ENCODE measurements around the gene PSAP. TPM values are rescaled to one million over a fixed set of nuclear protein-coding genes. Genes with fewer than 3 reads are reported as not detected.

The PSAP gene
- total RNA-seq, 1 donor from 2014 or later: 1,672 TPM

- TF ChIP-seq CTCF (IDR thresholded peaks at IDR 0.05; ENCODE audit: borderline replicate concordance): no peak
- Histone ChIP-seq H3K36me3 (no peaks in the 10 kb centered on the region), H3K27ac (replicated peaks) (no peak overlapping the region), H3K27me3 (ENCODE audit: low read depth) (no peaks in the 10 kb centered on the region), H3K4me1 (no peaks in the 10 kb centered on the region), H3K9me3 (replicated peaks) (no peaks in the 10 kb centered on the region), H3K4me3 (no peak overlapping the region)
- DNase-seq: no peak
- intact Hi-C loops (cut with micrococcal nuclease): no loop called here
Measured at GRCh38 chr10:71799608-71800453, 51.2 kb downstream of the PSAP start.

GRCh38 chr10:71799112-71799511 lies 51.9 kb downstream of the PSAP start:
- Histone ChIP-seq H3K36me3 (no peaks in the 10 kb centered on the region), H3K9me3 (replicated peaks) (no peaks in the 10 kb centered on the region), H3K4me1 (no peaks in the 10 kb centered on the region), H3K27ac (replicated peaks) (no peak overlapping the region), H3K27me3 (ENCODE audit: low read depth) (no peaks in the 10 kb centered on the region), H3K4me3 (no peak overlapping the region)
- no peak for DNase-seq
- intact Hi-C loops (cut with micrococcal nuclease): no loop called here
- no peak for TF ChIP-seq CTCF (IDR thresholded peaks at IDR 0.05; ENCODE audit: borderline replicate concordance)

- no peaks in the 10 kb centered on the region for H3K27me3 ChIP-seq (ENCODE audit: low read depth)
- H3K27ac ChIP-seq (replicated peaks): no peak overlapping the region
- DNase-seq: no peak
- TF ChIP-seq CTCF (IDR thresholded peaks at IDR 0.05; ENCODE audit: borderline replicate concordance): no peak
- no peak overlapping the region for H3K4me3 ChIP-seq
- no peaks in the 10 kb centered on the region for H3K36me3 ChIP-seq
- no peaks in the 10 kb centered on the region for H3K9me3 ChIP-seq (replicated peaks)
- intact Hi-C loops (cut with micrococcal nuclease): no loop called here
- H3K4me1 ChIP-seq: no peaks in the 10 kb centered on the region
Measured at GRCh38 chr10:71798308-71798624, 52.8 kb downstream of the PSAP start.

GRCh38 chr10:71797533-71798307 lies 53.3 kb downstream of the PSAP start:
- no peaks in the 10 kb centered on the region for H3K36me3 ChIP-seq
- DNase-seq: no peak
- no peaks in the 10 kb centered on the region for H3K4me1 ChIP-seq
- intact Hi-C loops (cut with micrococcal nuclease): no loop called here
- H3K27ac ChIP-seq (replicated peaks): no peak overlapping the region
- no peak overlapping the region for H3K4me3 ChIP-seq
- no peaks in the 10 kb centered on the region for H3K9me3 ChIP-seq (replicated peaks)
- TF ChIP-seq CTCF (IDR thresholded peaks at IDR 0.05; ENCODE audit: borderline replicate concordance): no peak
- H3K27me3 ChIP-seq (ENCODE audit: low read depth): no peaks in the 10 kb centered on the region

- DNase-seq: no peak
- intact Hi-C loops (cut with micrococcal nuclease): no loop called here
- H3K27me3 ChIP-seq (ENCODE audit: low read depth): no peaks in the 10 kb centered on the region
- no peak overlapping the region for H3K27ac ChIP-seq (replicated peaks)
- no peaks in the 10 kb centered on the region for H3K9me3 ChIP-seq (replicated peaks)
- no peak overlapping the region for H3K4me3 ChIP-seq
- TF ChIP-seq CTCF (IDR thresholded peaks at IDR 0.05; ENCODE audit: borderline replicate concordance): no peak
- no peaks in the 10 kb centered on the region for H3K36me3 ChIP-seq
- no peaks in the 10 kb centered on the region for H3K4me1 ChIP-seq
Measured at GRCh38 chr10:71796749-71797405, 54.2 kb downstream of the PSAP start.

Measured in left ventricle myocardium inferior (tissue), 1 donor.